SK-N-DZ (cell line): ENCODE measurements around the gene SLC26A1. TPM values are rescaled to one million over a fixed set of nuclear protein-coding genes. Genes with fewer than 3 reads are reported as not detected.

Experiments
- DNase-seq: peaks from one replicate; pipeline ENCODE4 v3.0.0-alpha.2; 2015; ENCODE audit warnings: low spot score
- polyA plus RNA-seq, 2 experiments: library from polyadenylated mRNA; depleted of rRNA; stranded (reverse); fragments of >200 nt; gene quantifications; 2 replicates each; pipeline ENCODE4 v1.2.3, GENCODE V29; 2014

The SLC26A1 gene
- not detected in 2 replicates for polyA plus RNA-seq (2014; cell fraction: cytosol; rRNA removed)
- 1.5 TPM in 1 of 2 replicates, not detected in the other for polyA plus RNA-seq (2014; cell fraction: nucleus; rRNA removed)

- DNase-seq: no peak
These were observed at the start of gene SLC26A1 for GRCh38 chr4:993111-994029. Gene SLC26A1 (minus strand): TSS chr4:993404. CDS start chr4:991703, 1,701 bp downstream.

- no peak for DNase-seq
These were observed 49.3 kb upstream of the SLC26A1 start for GRCh38 chr4:1042352-1043055.

- no peak for DNase-seq
These were observed 48.7 kb upstream of the SLC26A1 start for GRCh38 chr4:1041936-1042330.

GRCh38 chr4:1041147-1041935 is 48.1 kb upstream of the SLC26A1 start:
- no peak for DNase-seq

GRCh38 chr4:1040344-1041146 is 47.3 kb upstream of the SLC26A1 start:
- DNase-seq: no peak

- DNase-seq: no peak
These were observed 46.5 kb upstream of the SLC26A1 start for GRCh38 chr4:1039493-1040343.

- no peak for DNase-seq
These were observed 45.8 kb upstream of the SLC26A1 start for GRCh38 chr4:1038948-1039492.

GRCh38 chr4:1036976-1037810 is 44.0 kb upstream of the SLC26A1 start:
- no peak for DNase-seq

GRCh38 chr4:1036095-1036494 is 42.9 kb upstream of the SLC26A1 start:
- DNase-seq: no peak

GRCh38 chr4:1035510-1035909 is 42.3 kb upstream of the SLC26A1 start:
- no peak for DNase-seq

GRCh38 chr4:1033840-1034551 is 40.8 kb upstream of the SLC26A1 start:
- DNase-seq: no peak

- DNase-seq: no peak
These were observed 39.7 kb upstream of the SLC26A1 start for GRCh38 chr4:1032861-1033260.

- no peak for DNase-seq
These were observed 39.0 kb upstream of the SLC26A1 start for GRCh38 chr4:1031956-1032795.

- DNase-seq: no peak
These were observed 38.1 kb upstream of the SLC26A1 start for GRCh38 chr4:1031346-1031745.

- DNase-seq: no peak
These were observed 37.4 kb upstream of the SLC26A1 start for GRCh38 chr4:1030559-1030958.

- peak; percentile 49 for DNase-seq
These were observed 36.8 kb upstream of the SLC26A1 start for GRCh38 chr4:1030031-1030430.

GRCh38 chr4:1029529-1029928 is 36.3 kb upstream of the SLC26A1 start:
- no peak for DNase-seq
